ENCODE results near the gene PPP6R2.

The PPP6R2 gene

GRCh38 chr22:50342651-50343540 is at the start of gene PPP6R2:
PPP6R2 (plus strand) TSS chr22:50343327; CDS start chr22:50393909, 50,582 bp downstream.
- H3K4me1 Mint-ChIP-seq (ENCODE audit: low read depth), result peaks cover 9% of the 10 kb centered on the region
- no peaks in the 10 kb centered on the region for H3K36me3 Mint-ChIP-seq
- peak within 1 kb of the TSS; percentile 88 for H3K4me3 Mint-ChIP-seq
- H3K9me3 Mint-ChIP-seq (ENCODE audit: low read depth), result no peaks in the 10 kb centered on the region
- H3K27me3 Mint-ChIP-seq, result no peaks in the 10 kb centered on the region
- H3K27ac Mint-ChIP-seq, result peak within 1 kb of the TSS; percentile 91

- Mint-ChIP-seq H3K27me3 (no peaks in the 10 kb centered on the region), H3K27ac (peak overlapping the region; percentile 28), H3K9me3 (ENCODE audit: low read depth) (no peaks in the 10 kb centered on the region), H3K4me3 (peak overlapping the region; percentile 44), H3K4me1 (ENCODE audit: low read depth) (peaks cover 12% of the 10 kb centered on the region), H3K36me3 (no peaks in the 10 kb centered on the region)
Measured at GRCh38 chr22:50293441-50294318, 49.4 kb upstream of the PPP6R2 start.

GRCh38 chr22:50294319-50294656 is 48.8 kb upstream of the PPP6R2 start:
- Mint-ChIP-seq H3K27me3 (no peaks in the 10 kb centered on the region), H3K27ac (peak overlapping the region; percentile 28), H3K4me1 (ENCODE audit: low read depth) (peaks cover 12% of the 10 kb centered on the region), H3K4me3 (peak overlapping the region; percentile 57), H3K36me3 (no peaks in the 10 kb centered on the region), H3K9me3 (ENCODE audit: low read depth) (no peaks in the 10 kb centered on the region)

GRCh38 chr22:50296658-50297490 is 46.3 kb upstream of the PPP6R2 start:
- Mint-ChIP-seq H3K27me3 (no peaks in the 10 kb centered on the region), H3K36me3 (no peaks in the 10 kb centered on the region), H3K4me3 (no peak overlapping the region), H3K9me3 (ENCODE audit: low read depth) (no peaks in the 10 kb centered on the region), H3K4me1 (ENCODE audit: low read depth) (peaks cover 11% of the 10 kb centered on the region), H3K27ac (no peak overlapping the region)

- H3K9me3 Mint-ChIP-seq (ENCODE audit: low read depth), result no peaks in the 10 kb centered on the region
- H3K4me3 Mint-ChIP-seq, result no peak overlapping the region
- peaks cover 6% of the 10 kb centered on the region for H3K4me1 Mint-ChIP-seq (ENCODE audit: low read depth)
- no peaks in the 10 kb centered on the region for H3K36me3 Mint-ChIP-seq
- no peaks in the 10 kb centered on the region for H3K27me3 Mint-ChIP-seq
- no peak overlapping the region for H3K27ac Mint-ChIP-seq
Measured at GRCh38 chr22:50297510-50298265, 45.4 kb upstream of the PPP6R2 start.

GRCh38 chr22:50298266-50298637 is 44.9 kb upstream of the PPP6R2 start:
- Mint-ChIP-seq H3K27ac (no peak overlapping the region), H3K4me1 (ENCODE audit: low read depth) (peaks cover 2% of the 10 kb centered on the region), H3K27me3 (no peaks in the 10 kb centered on the region), H3K36me3 (no peaks in the 10 kb centered on the region), H3K9me3 (ENCODE audit: low read depth) (no peaks in the 10 kb centered on the region), H3K4me3 (no peak overlapping the region)

- H3K4me1 Mint-ChIP-seq (ENCODE audit: low read depth), result peaks cover 2% of the 10 kb centered on the region
- H3K4me3 Mint-ChIP-seq, result no peak overlapping the region
- H3K36me3 Mint-ChIP-seq, result no peaks in the 10 kb centered on the region
- no peak overlapping the region for H3K27ac Mint-ChIP-seq
- H3K27me3 Mint-ChIP-seq, result no peaks in the 10 kb centered on the region
- H3K9me3 Mint-ChIP-seq (ENCODE audit: low read depth), result no peaks in the 10 kb centered on the region
Measured at GRCh38 chr22:50298937-50299784, 44.0 kb upstream of the PPP6R2 start.

GRCh38 chr22:50299785-50300619 is 43.1 kb upstream of the PPP6R2 start:
- H3K9me3 Mint-ChIP-seq (ENCODE audit: low read depth), result no peaks in the 10 kb centered on the region
- no peak overlapping the region for H3K27ac Mint-ChIP-seq
- H3K4me3 Mint-ChIP-seq, result no peak overlapping the region
- no peaks in the 10 kb centered on the region for H3K4me1 Mint-ChIP-seq (ENCODE audit: low read depth)
- no peaks in the 10 kb centered on the region for H3K36me3 Mint-ChIP-seq
- H3K27me3 Mint-ChIP-seq, result no peaks in the 10 kb centered on the region

GRCh38 chr22:50300620-50301257 is 42.4 kb upstream of the PPP6R2 start:
- Mint-ChIP-seq H3K4me3 (no peak overlapping the region), H3K36me3 (no peaks in the 10 kb centered on the region), H3K27me3 (no peaks in the 10 kb centered on the region), H3K27ac (no peak overlapping the region), H3K9me3 (ENCODE audit: low read depth) (no peaks in the 10 kb centered on the region), H3K4me1 (ENCODE audit: low read depth) (no peaks in the 10 kb centered on the region)

GRCh38 chr22:50301581-50301991 is 41.5 kb upstream of the PPP6R2 start:
- no peaks in the 10 kb centered on the region for H3K36me3 Mint-ChIP-seq
- no peak overlapping the region for H3K27ac Mint-ChIP-seq
- peaks cover 4% of the 10 kb centered on the region for H3K4me1 Mint-ChIP-seq (ENCODE audit: low read depth)
- no peaks in the 10 kb centered on the region for H3K9me3 Mint-ChIP-seq (ENCODE audit: low read depth)
- H3K27me3 Mint-ChIP-seq, result no peaks in the 10 kb centered on the region
- H3K4me3 Mint-ChIP-seq, result no peak overlapping the region

GRCh38 chr22:50302041-50302541 is 41.0 kb upstream of the PPP6R2 start:
- Mint-ChIP-seq H3K27me3 (no peaks in the 10 kb centered on the region), H3K9me3 (ENCODE audit: low read depth) (no peaks in the 10 kb centered on the region), H3K27ac (no peak overlapping the region), H3K36me3 (no peaks in the 10 kb centered on the region), H3K4me1 (ENCODE audit: low read depth) (peaks cover 4% of the 10 kb centered on the region), H3K4me3 (no peak overlapping the region)

GRCh38 chr22:50302564-50302963 is 40.6 kb upstream of the PPP6R2 start:
- Mint-ChIP-seq H3K4me3 (no peak overlapping the region), H3K36me3 (no peaks in the 10 kb centered on the region), H3K27me3 (no peaks in the 10 kb centered on the region), H3K9me3 (ENCODE audit: low read depth) (no peaks in the 10 kb centered on the region), H3K4me1 (ENCODE audit: low read depth) (peaks cover 4% of the 10 kb centered on the region), H3K27ac (no peak overlapping the region)

Measured in activated naive CD8-positive, alpha-beta T cell (primary cell).